ENCODE measurements around the gene DDX6. TPM values are rescaled to one million over a fixed set of nuclear protein-coding genes. Genes with fewer than 3 reads are reported as not detected.

The DDX6 gene
- total and polyA plus RNA-seq, 9 of the 15 experiments (the other 6 are each of a cell fraction or from before 2014, with no cell fraction given), result 10.0 to 102 (median 58.2) TPM

DNA sequence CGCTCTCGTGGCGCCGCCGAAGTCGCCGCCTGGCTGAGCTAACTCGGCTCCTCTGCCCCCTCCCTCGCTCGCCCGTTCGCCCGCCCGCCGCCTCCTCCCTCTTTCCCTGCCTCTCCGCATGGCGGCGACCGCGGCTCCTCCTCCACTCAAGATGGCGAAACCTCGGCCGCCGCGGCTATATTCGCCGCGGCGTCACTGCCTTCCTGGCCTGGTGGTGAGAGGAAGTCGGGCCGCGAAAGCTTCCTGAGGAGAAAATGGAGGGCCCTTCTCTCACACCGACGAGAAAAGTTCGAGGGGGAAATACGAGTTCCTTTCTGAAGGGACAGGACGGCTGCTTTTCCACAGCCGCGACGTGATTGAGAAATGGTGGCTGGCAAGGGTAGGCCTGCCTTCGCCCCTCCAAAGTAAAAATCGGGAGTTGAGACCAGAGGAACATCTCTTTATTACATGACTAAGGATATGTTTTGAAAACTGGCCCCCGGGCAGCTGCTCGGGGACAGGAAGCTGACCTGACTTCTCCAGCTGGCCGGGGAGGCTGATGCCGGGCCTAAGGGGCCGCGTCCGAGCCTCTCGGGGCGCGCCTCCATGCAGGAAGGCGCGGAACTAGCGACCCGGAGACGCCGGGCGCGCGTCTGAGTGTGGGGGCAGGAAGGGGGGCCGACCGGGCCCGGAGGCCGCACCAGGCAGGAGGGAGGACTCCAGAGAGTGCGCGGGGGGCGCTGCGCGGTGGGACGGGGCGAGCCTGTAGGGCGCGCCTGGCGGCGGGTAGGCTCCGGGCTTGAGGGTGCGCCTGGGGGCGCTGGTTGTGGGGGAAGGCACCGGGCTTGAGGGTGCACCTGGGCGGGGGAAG lies at the start of gene DDX6 (continued):
- TF ChIP-seq RBM17 (IDR thresholded peaks at IDR 0.05; ENCODE audit: borderline replicate concordance, low read depth, low read length) (no peak), CREM (IDR thresholded peaks at IDR 0.05; ENCODE audit: low read depth) (peak; percentile 42; the same call in 1 of the 2 replicates), HSF4 (CRISPR knock-in tag; IDR thresholded peaks at IDR 0.05; ENCODE audit: borderline replicate concordance) (no peak), HDAC1 (IDR thresholded peaks at IDR 0.05) (peak in 1 of 2 experiments; percentile 28; a peak in 1 of 4 replicates), MAFF (IDR thresholded peaks at IDR 0.05; ENCODE audit: low read length) (no peak), NUFIP1 (IDR thresholded peaks at IDR 0.05; ENCODE audit: partially characterized antibody) (no peak), MYBL2 (IDR thresholded peaks at IDR 0.05; ENCODE audit: low read depth) (no peak), MYBL2 (CRISPR knock-in tag; IDR thresholded peaks at IDR 0.05; ENCODE audit: borderline replicate concordance) (no peak), TEAD1 (CRISPR knock-in tag; IDR thresholded peaks at IDR 0.05) (no peak; a peak in 1 of 4 replicates), KAT7 (CRISPR knock-in tag; IDR thresholded peaks at IDR 0.05; ENCODE audit: borderline replicate concordance) (peak; percentile 88), RBM15 (IDR thresholded peaks at IDR 0.05; ENCODE audit: insufficient read depth, low read length) (no peak), PCBP1 (IDR thresholded peaks at IDR 0.05; ENCODE audit: low read depth, low read length, poor library complexity, severe bottlenecking) (peak; percentile 84), CHD1 (IDR thresholded peaks at IDR 0.05; ENCODE audit: low read length) (peak; percentile 90), TBL1XR1 (IDR thresholded peaks at IDR 0.05; ENCODE audit: low read length in 2 of 2) (no peak), RAD21 (CRISPR knock-in tag; conservative IDR thresholded peaks at IDR 0.05 in 1 of 2, IDR thresholded peaks at IDR 0.05 in 1 of 2) (peak in 1 of 2 experiments; percentile 17; a peak in 1 of 4 replicates), RBM34 (IDR thresholded peaks at IDR 0.05; ENCODE audit: borderline replicate concordance, insufficient read depth, low read length) (0 out of 2 replicates have a peak, but pooled peaks have one; percentile 79), CBX8 (IDR thresholded peaks at IDR 0.05; ENCODE audit: borderline replicate concordance, extremely low read depth, low read depth, low read length, poor library complexity, severe bottlenecking) (no peak), XRCC4 (IDR thresholded peaks at IDR 0.05; ENCODE audit: extremely low read depth, insufficient read depth, insufficient read length) (no peak)
- TF ChIP-seq, protein P1, sequence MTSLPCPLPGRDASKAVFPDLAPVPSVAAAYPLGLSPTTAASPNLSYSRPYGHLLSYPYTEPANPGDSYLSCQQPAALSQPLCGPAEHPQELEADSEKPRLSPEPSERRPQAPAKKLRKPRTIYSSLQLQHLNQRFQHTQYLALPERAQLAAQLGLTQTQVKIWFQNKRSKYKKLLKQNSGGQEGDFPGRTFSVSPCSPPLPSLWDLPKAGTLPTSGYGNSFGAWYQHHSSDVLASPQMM (CRISPR knock-in tag; IDR thresholded peaks at IDR 0.05), result no peak
- TF ChIP-seq, protein P2, sequence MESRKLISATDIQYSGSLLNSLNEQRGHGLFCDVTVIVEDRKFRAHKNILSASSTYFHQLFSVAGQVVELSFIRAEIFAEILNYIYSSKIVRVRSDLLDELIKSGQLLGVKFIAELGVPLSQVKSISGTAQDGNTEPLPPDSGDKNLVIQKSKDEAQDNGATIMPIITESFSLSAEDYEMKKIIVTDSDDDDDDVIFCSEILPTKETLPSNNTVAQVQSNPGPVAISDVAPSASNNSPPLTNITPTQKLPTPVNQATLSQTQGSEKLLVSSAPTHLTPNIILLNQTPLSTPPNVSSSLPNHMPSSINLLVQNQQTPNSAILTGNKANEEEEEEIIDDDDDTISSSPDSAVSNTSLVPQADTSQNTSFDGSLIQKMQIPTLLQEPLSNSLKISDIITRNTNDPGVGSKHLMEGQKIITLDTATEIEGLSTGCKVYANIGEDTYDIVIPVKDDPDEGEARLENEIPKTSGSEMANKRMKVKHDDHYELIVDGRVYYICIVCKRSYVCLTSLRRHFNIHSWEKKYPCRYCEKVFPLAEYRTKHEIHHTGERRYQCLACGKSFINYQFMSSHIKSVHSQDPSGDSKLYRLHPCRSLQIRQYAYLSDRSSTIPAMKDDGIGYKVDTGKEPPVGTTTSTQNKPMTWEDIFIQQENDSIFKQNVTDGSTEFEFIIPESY (CRISPR knock-in tag; IDR thresholded peaks at IDR 0.05), result no peak
- TF ChIP-seq, protein P3, sequence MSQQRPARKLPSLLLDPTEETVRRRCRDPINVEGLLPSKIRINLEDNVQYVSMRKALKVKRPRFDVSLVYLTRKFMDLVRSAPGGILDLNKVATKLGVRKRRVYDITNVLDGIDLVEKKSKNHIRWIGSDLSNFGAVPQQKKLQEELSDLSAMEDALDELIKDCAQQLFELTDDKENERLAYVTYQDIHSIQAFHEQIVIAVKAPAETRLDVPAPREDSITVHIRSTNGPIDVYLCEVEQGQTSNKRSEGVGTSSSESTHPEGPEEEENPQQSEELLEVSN (IDR thresholded peaks at IDR 0.05; ENCODE audit: borderline replicate concordance in 1 of 2, extremely low read depth in 1 of 2, insufficient read depth in 1 of 2, insufficient read length in 1 of 2, low read depth in 1 of 2, low read length in 1 of 2, poor library complexity in 1 of 2, severe bottlenecking in 1 of 2), result peak in 1 of 2 experiments; percentile 57
- TF ChIP-seq, protein P4, sequence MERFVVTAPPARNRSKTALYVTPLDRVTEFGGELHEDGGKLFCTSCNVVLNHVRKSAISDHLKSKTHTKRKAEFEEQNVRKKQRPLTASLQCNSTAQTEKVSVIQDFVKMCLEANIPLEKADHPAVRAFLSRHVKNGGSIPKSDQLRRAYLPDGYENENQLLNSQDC (CRISPR knock-in tag; IDR thresholded peaks at IDR 0.05), result peak; percentile 74; the same call in 1 of the 2 replicates

All from K562 (cell line).